ENCODE results near the gene NUP210. TPM values are rescaled to one million over a fixed set of nuclear protein-coding genes. Genes with fewer than 3 reads are reported as not detected.
A peak's percentile ranks its signal among the peaks of the same experiment; 100 is the strongest.

The NUP210 gene
- total and polyA plus RNA-seq, 2 of the 13 experiments (the other 11 are each of a cell fraction or from before 2014, with no cell fraction given): 31.6 to 35.2 TPM

DNA sequence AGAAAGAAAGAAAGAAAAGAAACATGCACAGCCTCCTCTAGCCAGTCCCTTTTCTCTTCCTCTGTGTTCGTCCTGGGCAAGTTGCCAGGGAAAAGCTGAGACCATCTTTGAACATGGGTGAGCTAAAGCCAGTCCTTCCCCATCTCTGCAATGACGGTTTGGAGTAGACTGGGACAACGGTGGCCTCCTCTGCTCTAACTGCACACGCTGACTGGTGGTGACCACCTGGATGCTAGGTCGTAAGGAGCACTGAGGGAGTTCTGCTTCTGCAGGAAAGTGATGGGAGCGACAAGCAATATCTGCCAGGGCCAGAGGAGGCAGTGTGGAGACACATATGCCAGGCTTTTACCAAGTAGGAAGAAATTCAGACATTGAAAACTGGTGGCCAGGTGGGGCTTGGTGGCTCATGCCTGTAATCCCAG, 111.7 kb downstream of the NUP210 start (continued):
- TF ChIP-seq CTCF (CRISPR knock-in tag; IDR thresholded peaks at IDR 0.05) (peak; percentile 68), ZNF891 (CRISPR knock-in tag; IDR thresholded peaks at IDR 0.05) (no peak), DR1 (CRISPR knock-in tag; IDR thresholded peaks at IDR 0.05) (no peak)
- TF ChIP-seq, protein P1, sequence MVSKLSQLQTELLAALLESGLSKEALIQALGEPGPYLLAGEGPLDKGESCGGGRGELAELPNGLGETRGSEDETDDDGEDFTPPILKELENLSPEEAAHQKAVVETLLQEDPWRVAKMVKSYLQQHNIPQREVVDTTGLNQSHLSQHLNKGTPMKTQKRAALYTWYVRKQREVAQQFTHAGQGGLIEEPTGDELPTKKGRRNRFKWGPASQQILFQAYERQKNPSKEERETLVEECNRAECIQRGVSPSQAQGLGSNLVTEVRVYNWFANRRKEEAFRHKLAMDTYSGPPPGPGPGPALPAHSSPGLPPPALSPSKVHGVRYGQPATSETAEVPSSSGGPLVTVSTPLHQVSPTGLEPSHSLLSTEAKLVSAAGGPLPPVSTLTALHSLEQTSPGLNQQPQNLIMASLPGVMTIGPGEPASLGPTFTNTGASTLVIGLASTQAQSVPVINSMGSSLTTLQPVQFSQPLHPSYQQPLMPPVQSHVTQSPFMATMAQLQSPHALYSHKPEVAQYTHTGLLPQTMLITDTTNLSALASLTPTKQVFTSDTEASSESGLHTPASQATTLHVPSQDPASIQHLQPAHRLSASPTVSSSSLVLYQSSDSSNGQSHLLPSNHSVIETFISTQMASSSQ (IDR thresholded peaks at IDR 0.05; ENCODE audit: low read depth): no peak
- TF ChIP-seq, protein P1 (CRISPR knock-in tag; IDR thresholded peaks at IDR 0.05; ENCODE audit: borderline replicate concordance): no peak

DNA sequence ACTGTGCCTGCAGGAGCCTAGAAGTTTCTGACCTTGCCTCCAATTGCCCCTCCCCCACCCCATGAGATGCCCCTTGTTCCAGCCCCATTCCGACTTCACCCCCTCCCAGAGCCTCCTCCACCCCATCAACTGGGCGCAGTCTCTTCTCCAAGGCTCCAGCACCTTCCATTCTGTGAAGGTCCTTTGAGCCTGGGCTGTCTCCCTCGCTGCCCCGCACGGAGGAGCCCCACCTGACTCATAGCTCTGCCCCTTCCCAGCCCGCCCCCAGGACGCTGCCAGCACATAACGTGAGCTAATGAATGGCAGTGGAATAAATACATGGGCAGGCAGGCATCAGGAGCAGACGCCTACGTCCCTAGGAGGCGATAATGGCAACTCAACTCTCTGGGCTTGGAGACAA, 113.1 kb downstream of the NUP210 start:
- H3K4me2 ChIP-seq (ENCODE audit: low read depth, low read length): no peak overlapping the region
- no peak for DNase-seq (ENCODE audit: low spot score)
- no TSS peak for BruUV-seq (replicated peaks)
- H4K20me1 ChIP-seq (ENCODE audit: insufficient read depth, low read length): no peaks in the 10 kb centered on the region
- WGBS (ENCODE audit: low lambda C conversion rate): 72% methylated on average over 11 of the region's 11 CpGs
- H3K9me3 ChIP-seq (ENCODE audit: low read length): no peaks in the 10 kb centered on the region
- no peak for FAIRE-seq
- no peak overlapping the region for H3K4me3 ChIP-seq (replicated peaks in 1 of 3; ENCODE audit: insufficient read depth in 1 of 3, low read depth in 2 of 3, low read length in 3 of 3)
- in situ Hi-C loops (cut with HindIII; ENCODE audit: extremely low pct_ligation_motif_present, low pct_unique_long_range_greater_than_20kb) (no loop called here), intact Hi-C loops (cut with micrococcal nuclease; ENCODE audit: unreplicated experiment) (loop anchor here (10.0 kb wide), 1 partner anchor 148 kb away; no protein-coding TSS in a partner anchor)
- H3K4me1 ChIP-seq (ENCODE audit: insufficient read depth, low read length): peaks cover 25% of the 10 kb centered on the region
- peaks cover 2 to 6% of the 10 kb centered on the region in 2 experiments; a peak in 2 of 5 replicates for H3K27me3 ChIP-seq (ENCODE audit: control insufficient read depth in 1 of 2, insufficient read depth in 2 of 2, low read length in 2 of 2)
- no peak overlapping the region for H2AFZ ChIP-seq (ENCODE audit: low read length)
- H3K27ac ChIP-seq (ENCODE audit: extremely low read length, insufficient read depth, low read length): no peak overlapping the region
- no peak overlapping the region for H3K9ac ChIP-seq (ENCODE audit: insufficient read depth, low read depth, low read length)
- ChIA-PET CTCF (ENCODE audit: low intra/inter-chr PET ratio, low total read pairs) (no interaction called here), POLR2A (no interaction called here)
- no peak for ATAC-seq
- H3K79me2 ChIP-seq (ENCODE audit: insufficient read depth, low read length): no peaks in the 10 kb centered on the region
- no peaks in the 10 kb centered on the region for H3K36me3 ChIP-seq (replicated peaks in 1 of 2; ENCODE audit: control insufficient read depth in 1 of 2, insufficient read depth in 2 of 2, low read length in 2 of 2)
- TF ChIP-seq NFYC (CRISPR knock-in tag; IDR thresholded peaks at IDR 0.05): no peak
- no peak for TF ChIP-seq ATF7-NPFF (CRISPR knock-in tag; IDR thresholded peaks at IDR 0.05; ENCODE audit: low read depth)
- no peak for TF ChIP-seq KLF11 (CRISPR knock-in tag; IDR thresholded peaks at IDR 0.05)
- TF ChIP-seq JUND (CRISPR knock-in tag; IDR thresholded peaks at IDR 0.05): no peak
- TF ChIP-seq POGK (CRISPR knock-in tag; conservative IDR thresholded peaks at IDR 0.05): no peak
- TF ChIP-seq MXD4 (CRISPR knock-in tag; IDR thresholded peaks at IDR 0.05): no peak
- TF ChIP-seq, protein P2, sequence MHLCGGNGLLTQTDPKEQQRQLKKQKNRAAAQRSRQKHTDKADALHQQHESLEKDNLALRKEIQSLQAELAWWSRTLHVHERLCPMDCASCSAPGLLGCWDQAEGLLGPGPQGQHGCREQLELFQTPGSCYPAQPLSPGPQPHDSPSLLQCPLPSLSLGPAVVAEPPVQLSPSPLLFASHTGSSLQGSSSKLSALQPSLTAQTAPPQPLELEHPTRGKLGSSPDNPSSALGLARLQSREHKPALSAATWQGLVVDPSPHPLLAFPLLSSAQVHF (CRISPR knock-in tag; IDR thresholded peaks at IDR 0.05): no peak
- no peak for TF ChIP-seq TEF (CRISPR knock-in tag; IDR thresholded peaks at IDR 0.05)

Measured in HepG2 (cell line).